ENCODE results near the gene RNF222.

GRCh38 chr17:8345052-8345690 lies 52.5 kb downstream of the RNF222 start:
- TF ChIP-seq ZNF274 (IDR thresholded peaks at IDR 0.05; ENCODE audit: low read depth, low read length): no peak
- no peak for TF ChIP-seq YY1 (IDR thresholded peaks at IDR 0.05; ENCODE audit: insufficient read depth, insufficient read length)

Measured in NT2/D1 (cell line).